Activated CD4-positive, alpha-beta memory T cell treated with anti-CD3 and anti-CD28 coated beads, Interleukin-2, amount 10 ng/mL, durations not matched to agents 7 days and 5 days (primary cell): Measurements from ENCODE around the gene YEATS2. TPM values are rescaled to one million over a fixed set of nuclear protein-coding genes. Genes with fewer than 3 reads are reported as not detected.
A peak's percentile ranks its signal among the peaks of the same experiment; 100 is the strongest.
"Not testable (repeated sequence)": the region's sequence is repeated elsewhere in the genome, so short reads cannot be mapped to it uniquely, and the experiment has no call there.

Source experiments
- CTCF ChIA-PET: fragments of 350-600 bp; sonication (Branson Sonifier 250); formaldehyde crosslinking; loops from one replicate; lab custom pipeline; 2021; ENCODE audit warnings: antibody characterized with exemption, inconsistent platforms; lab: Charles Lee
- POLR2A ChIA-PET: fragments of 350-600 bp; sonication (Branson Sonifier 250); formaldehyde crosslinking; loops from one replicate; lab custom pipeline; 2021; ENCODE audit warnings: antibody characterized with exemption; lab: Charles Lee
- DNase-seq: peaks from one replicate; pipeline ENCODE4 v3.0.0-alpha.2; 2020
- H3K27ac Mint-ChIP-seq: one replicate; pipeline ENCODE4 v1.8.0; 2021; ENCODE audit warnings: mild to moderate bottlenecking, mixed read lengths
- H3K27me3 Mint-ChIP-seq: one replicate; pipeline ENCODE4 v1.8.0; 2021; ENCODE audit warnings: mixed read lengths
- H3K36me3 Mint-ChIP-seq: one replicate; pipeline ENCODE4 v1.8.0; 2021; ENCODE audit warnings: low read depth, mixed read lengths
- H3K4me1 Mint-ChIP-seq: one replicate; pipeline ENCODE4 v1.8.0; 2021; ENCODE audit warnings: mixed read lengths
- H3K4me3 Mint-ChIP-seq: one replicate; pipeline ENCODE4 v1.8.0; 2021; ENCODE audit warnings: mild to moderate bottlenecking, mixed read lengths
- H3K9me3 Mint-ChIP-seq: one replicate; pipeline ENCODE4 v1.8.0; 2021; ENCODE audit warnings: mixed read lengths
- total RNA-seq, 2 experiments: library from RNA; stranded (reverse); gene quantifications; one replicate each; pipeline ENCODE4 v1.2.3, GENCODE V29; 2021

The YEATS2 gene
- 10 to 100 TPM; 51.7 to 56.5 TPM for total RNA-seq

GRCh38 chr3:183697610-183698317 lies at the start of gene YEATS2:
Gene YEATS2, plus strand, starts transcription at chr3:183697797. Its CDS starts 17,366 bp downstream, at chr3:183715163.
- DNase-seq, result peak; percentile 77
- Mint-ChIP-seq H3K27me3 (no peaks in the 10 kb centered on the region), H3K9me3 (no peaks in the 10 kb centered on the region), H3K4me1 (peaks cover 36% of the 10 kb centered on the region), H3K36me3 (peaks cover 36% of the 10 kb centered on the region), H3K4me3 (peak within 1 kb of the TSS; percentile 82), H3K27ac (peak within 1 kb of the TSS; percentile 72)
- POLR2A ChIA-PET, result interaction anchor here (0.6 to 3.5 kb wide), 21 partner anchors 9 to 902 kb away, joined by 3 to 85 read pairs (median 4); partner anchors contain the start of genes ABCC5, KLHL24, KLHL6 and MCF2L2
- CTCF ChIA-PET, result interaction anchor here (0.8 to 1.8 kb wide), 6 partner anchors 9 to 228 kb away, joined by 3 to 7 read pairs (median 5); partner anchors contain the start of genes KLHL24 and PARL

- Mint-ChIP-seq H3K4me1 (no peaks in the 10 kb centered on the region), H3K9me3 (peaks cover 33% of the 10 kb centered on the region), H3K4me3 (no peak overlapping the region), H3K27me3 (no peaks in the 10 kb centered on the region), H3K36me3 (peaks cover 36% of the 10 kb centered on the region), H3K27ac (no peak overlapping the region)
- ChIA-PET CTCF (no interaction called here), POLR2A (no interaction called here)
- DNase-seq, result no peak
Measured at GRCh38 chr3:183650554-183650953, 47.0 kb upstream of the YEATS2 start.

- DNase-seq, result no peak
- no peaks in the 10 kb centered on the region for H3K4me1 Mint-ChIP-seq
- H3K36me3 Mint-ChIP-seq, result peaks cover 44% of the 10 kb centered on the region
- ChIA-PET CTCF (no interaction called here), POLR2A (no interaction called here)
- no peak overlapping the region for H3K4me3 Mint-ChIP-seq
- peaks cover 35% of the 10 kb centered on the region for H3K9me3 Mint-ChIP-seq
- no peaks in the 10 kb centered on the region for H3K27me3 Mint-ChIP-seq
- H3K27ac Mint-ChIP-seq, result no peak overlapping the region
Measured at GRCh38 chr3:183653209-183654064, 44.2 kb upstream of the YEATS2 start.

- Mint-ChIP-seq H3K27ac (no peak overlapping the region), H3K36me3 (peaks cover 47% of the 10 kb centered on the region), H3K4me1 (no peaks in the 10 kb centered on the region), H3K4me3 (no peak overlapping the region), H3K27me3 (no peaks in the 10 kb centered on the region), H3K9me3 (peaks cover 37% of the 10 kb centered on the region)
- ChIA-PET CTCF (no interaction called here), POLR2A (no interaction called here)
- DNase-seq, result no peak
Measured at GRCh38 chr3:183654727-183655126, 42.9 kb upstream of the YEATS2 start.

- no peak for DNase-seq
- H3K36me3 Mint-ChIP-seq, result peaks cover 25% of the 10 kb centered on the region
- H3K27ac Mint-ChIP-seq, result no peak overlapping the region
- no peaks in the 10 kb centered on the region for H3K4me1 Mint-ChIP-seq
- ChIA-PET POLR2A (no interaction called here), CTCF (interaction anchor here (0.6 to 0.7 kb wide), 2 partner anchors 15 to 134 kb away, joined by 3 to 4 read pairs; no protein-coding TSS in a partner anchor)
- H3K4me3 Mint-ChIP-seq, result no peak overlapping the region
- H3K9me3 Mint-ChIP-seq, result peaks cover 7% of the 10 kb centered on the region
- H3K27me3 Mint-ChIP-seq, result no peaks in the 10 kb centered on the region
Measured at GRCh38 chr3:183662099-183662498, 35.5 kb upstream of the YEATS2 start.

GRCh38 chr3:183664913-183665381 lies 32.6 kb upstream of the YEATS2 start:
- Mint-ChIP-seq H3K4me1 (no peaks in the 10 kb centered on the region), H3K4me3 (no peak overlapping the region), H3K27ac (no peak overlapping the region), H3K36me3 (peaks cover 21% of the 10 kb centered on the region), H3K9me3 (peaks cover 3% of the 10 kb centered on the region), H3K27me3 (no peaks in the 10 kb centered on the region)
- ChIA-PET POLR2A (no interaction called here), CTCF (no interaction called here)
- DNase-seq, result no peak

GRCh38 chr3:183680061-183680460 lies 17.5 kb upstream of the YEATS2 start:
- POLR2A ChIA-PET, result no interaction called here

GRCh38 chr3:183687705-183688104 lies 9.9 kb upstream of the YEATS2 start:
- Mint-ChIP-seq H3K4me3 (no peak overlapping the region), H3K27ac (no peak overlapping the region), H3K27me3 (no peaks in the 10 kb centered on the region), H3K36me3 (peaks cover under 1% of the 10 kb centered on the region), H3K4me1 (peaks cover 8% of the 10 kb centered on the region), H3K9me3 (no peaks in the 10 kb centered on the region)
- no peak for DNase-seq
- ChIA-PET POLR2A (interaction anchor here (0.6 to 0.9 kb wide), 2 partner anchors 9 to 54 kb away, joined by 3 read pairs; partner anchors contain the start of gene YEATS2), CTCF (interaction anchor here (0.6 kb wide), 1 partner anchor 23 kb away, joined by 4 read pairs; no protein-coding TSS in a partner anchor)

More at GRCh38 chr3:183680061-183680460, 17.5 kb upstream of the YEATS2 start:
- H3K27me3 Mint-ChIP-seq, result no peaks in the 10 kb centered on the region
- H3K9me3 Mint-ChIP-seq, result no peaks in the 10 kb centered on the region
- CTCF ChIA-PET, result interaction anchor here (0.6 kb wide), 1 partner anchor 31 kb away, joined by 3 read pairs; no protein-coding TSS in a partner anchor
- H3K36me3 Mint-ChIP-seq, result peaks cover 3% of the 10 kb centered on the region
- H3K4me3 Mint-ChIP-seq, result no peak overlapping the region
- DNase-seq, result no peak
- peaks cover 14% of the 10 kb centered on the region for H3K4me1 Mint-ChIP-seq
- no peak overlapping the region for H3K27ac Mint-ChIP-seq

GRCh38 chr3:183688874-183689273 lies 8.7 kb upstream of the YEATS2 start:
- DNase-seq, result no peak
- CTCF ChIA-PET, result interaction anchor here (1.1 kb wide), 1 partner anchor 9 kb away, joined by 5 read pairs; the partner anchor contains the start of gene YEATS2
- Mint-ChIP-seq H3K36me3 (no peaks in the 10 kb centered on the region), H3K9me3 (no peaks in the 10 kb centered on the region), H3K4me3 (no peak overlapping the region), H3K27ac (no peak overlapping the region), H3K4me1 (peaks cover 4% of the 10 kb centered on the region), H3K27me3 (no peaks in the 10 kb centered on the region)
- POLR2A ChIA-PET, result interaction anchor here (1.5 kb wide), 1 partner anchor 9 kb away, joined by 7 read pairs; the partner anchor contains the start of gene YEATS2

GRCh38 chr3:183689621-183690020 lies 8.0 kb upstream of the YEATS2 start:
- H3K36me3 Mint-ChIP-seq, CTCF ChIA-PET, H3K9me3 Mint-ChIP-seq, DNase-seq, H3K4me3 Mint-ChIP-seq, H3K27me3 Mint-ChIP-seq, H3K4me1 Mint-ChIP-seq, H3K27ac Mint-ChIP-seq: not testable (repeated sequence)
- POLR2A ChIA-PET, result interaction anchor here (1.5 kb wide), 1 partner anchor 8 kb away, joined by 7 read pairs; the partner anchor contains the start of gene YEATS2

GRCh38 chr3:183690402-183690995 lies 7.1 kb upstream of the YEATS2 start:
- ChIA-PET POLR2A (no interaction called here), CTCF (no interaction called here)
- Mint-ChIP-seq H3K4me1 (no peaks in the 10 kb centered on the region), H3K36me3 (no peaks in the 10 kb centered on the region), H3K27me3 (no peaks in the 10 kb centered on the region), H3K9me3 (no peaks in the 10 kb centered on the region), H3K4me3 (no peak overlapping the region), H3K27ac (no peak overlapping the region)
- no peak for DNase-seq

GRCh38 chr3:183692436-183692835 lies 5.2 kb upstream of the YEATS2 start:
- DNase-seq, result no peak
- no peaks in the 10 kb centered on the region for H3K36me3 Mint-ChIP-seq
- H3K9me3 Mint-ChIP-seq, result no peaks in the 10 kb centered on the region
- ChIA-PET CTCF (no interaction called here), POLR2A (interaction anchor here (1.0 kb wide), 1 partner anchor 10 kb away, joined by 3 read pairs; no protein-coding TSS in a partner anchor)
- H3K4me3 Mint-ChIP-seq, result no peak overlapping the region
- no peaks in the 10 kb centered on the region for H3K27me3 Mint-ChIP-seq
- H3K4me1 Mint-ChIP-seq, result peaks cover 5% of the 10 kb centered on the region
- H3K27ac Mint-ChIP-seq, result no peak overlapping the region
